K562 (cell line): Measurements from ENCODE around the gene FAM131C. TPM values are rescaled to one million over a fixed set of nuclear protein-coding genes. Genes with fewer than 3 reads are reported as not detected.

Experiments used
- EWSR1 ChIP-seq: fragments of 450-650 bp; IDR thresholded peaks from 2 replicates; pipeline ENCODE4 v1.6.1; 2018; ENCODE audit warnings: borderline replicate concordance, mild to moderate bottlenecking, low read depth, moderate library complexity; ENCODE audit not compliant: partially characterized antibody
- FUS ChIP-seq: fragments of 200-400 bp; formaldehyde crosslinking; optimal IDR thresholded peaks from 2 replicates; pipeline ENCODE3; 2017; ENCODE audit warnings: low read depth, low read length
- HNRNPL ChIP-seq: fragments of 200-400 bp; formaldehyde crosslinking; IDR thresholded peaks from 2 replicates; pipeline ENCODE4 v1.6.1; 2017; ENCODE audit warnings: low read depth, mild to moderate bottlenecking, low read length
- MCM3 ChIP-seq: fragments of 450-650 bp; IDR thresholded peaks from 2 replicates; pipeline ENCODE4 v1.6.1; 2016
- RAD21 ChIP-seq, 2 experiments: fragments of 250-450 bp in 1 of 2; fragments of 450-650 bp in 1 of 2; sonication (Bioruptor Pico) in 1 of 2; formaldehyde crosslinking in 1 of 2; IDR thresholded peaks in 1 of 2; conservative IDR thresholded peaks in 1 of 2; 2 replicates each; pipeline versions ENCODE4 v1.4.0 to v1.8.0; 2020 to 2022; ENCODE audit warnings: mild to moderate bottlenecking in 2 of 2, moderate library complexity in 1 of 2
- RFX7 ChIP-seq: fragments of 250-450 bp; sonication (Bioruptor Pico); IDR thresholded peaks from 2 replicates; pipeline ENCODE4 v1.5.1; 2021; ENCODE audit warnings: mild to moderate bottlenecking
- SAP30 ChIP-seq: fragments of 200-600 bp; sonication (generic); IDR thresholded peaks from 2 replicates; pipeline ENCODE4 v1.6.1; 2012; ENCODE audit warnings: borderline replicate concordance, low read depth, mild to moderate bottlenecking, moderate library complexity, low read length, control low read depth, inconsistent platforms; ENCODE audit not compliant: insufficient read depth, poor library complexity, severe bottlenecking
- TCF3 ChIP-seq: sonication (generic); formaldehyde crosslinking; IDR thresholded peaks from 2 replicates; pipeline ENCODE4 v1.4.0; 2020; ENCODE audit warnings: mild to moderate bottlenecking, missing genetic modification reagents
- ZNF318 ChIP-seq, 2 experiments: fragments of 450-650 bp; IDR thresholded peaks; 2 replicates each; pipeline ENCODE4 v1.6.1; 2016; ENCODE audit warnings: mild to moderate bottlenecking in 2 of 2, borderline replicate concordance in 1 of 2, low read depth in 1 of 2, moderate library complexity in 1 of 2
- polyA plus RNA-seq, 8 experiments: library from polyadenylated mRNA; depleted of rRNA in 4 of 8; stranded (reverse) in 5 of 8; unstranded in 3 of 8; fragments of >200 nt; fragmentation: Nextera tagmentation in 2 of 8; fragmentation: Illumina TruSeq in 1 of 8; extraction: Ambion mirVana in 2 of 8; extraction: Trizol in 1 of 8; gene quantifications; 2 replicates each; pipeline versions ENCODE4 v1.2.1 to v1.2.3, GENCODE V29; 2011 to 2014; ENCODE audit warnings: inconsistent platforms in 1 of 8, missing spikeins in 1 of 8
- total RNA-seq, 7 experiments: library from RNA; depleted of rRNA in 6 of 7; stranded (reverse); fragments of >200 nt in 6 of 7; fragmentation: Illumina TruSeq in 2 of 7; extraction: Trizol in 2 of 7; gene quantifications; 2 replicates each; pipeline versions ENCODE4 v1.2.1 to v1.2.3, GENCODE V29; 2011 to 2021; ENCODE audit warnings: low replicate concordance in 1 of 7
- TF ChIP-seq, protein P1 (sequence below): fragments of 450-650 bp; formaldehyde crosslinking; IDR thresholded peaks from 2 replicates; pipeline ENCODE4 v1.4.0; 2020; ENCODE audit warnings: mild to moderate bottlenecking, moderate library complexity
- TF ChIP-seq, protein P2 (sequence below): fragments of 450-650 bp; IDR thresholded peaks from 2 replicates; pipeline ENCODE4 v1.6.1; 2017; ENCODE audit warnings: antibody characterized with exemption, mild to moderate bottlenecking

FAM131C gene
- total and polyA plus RNA-seq, 9 of the 15 experiments (the other 6 are each of a cell fraction or from before 2014, with no cell fraction given) = 0.10 to 0.29 (median 0.16) TPM; not detected in 6

DNA sequence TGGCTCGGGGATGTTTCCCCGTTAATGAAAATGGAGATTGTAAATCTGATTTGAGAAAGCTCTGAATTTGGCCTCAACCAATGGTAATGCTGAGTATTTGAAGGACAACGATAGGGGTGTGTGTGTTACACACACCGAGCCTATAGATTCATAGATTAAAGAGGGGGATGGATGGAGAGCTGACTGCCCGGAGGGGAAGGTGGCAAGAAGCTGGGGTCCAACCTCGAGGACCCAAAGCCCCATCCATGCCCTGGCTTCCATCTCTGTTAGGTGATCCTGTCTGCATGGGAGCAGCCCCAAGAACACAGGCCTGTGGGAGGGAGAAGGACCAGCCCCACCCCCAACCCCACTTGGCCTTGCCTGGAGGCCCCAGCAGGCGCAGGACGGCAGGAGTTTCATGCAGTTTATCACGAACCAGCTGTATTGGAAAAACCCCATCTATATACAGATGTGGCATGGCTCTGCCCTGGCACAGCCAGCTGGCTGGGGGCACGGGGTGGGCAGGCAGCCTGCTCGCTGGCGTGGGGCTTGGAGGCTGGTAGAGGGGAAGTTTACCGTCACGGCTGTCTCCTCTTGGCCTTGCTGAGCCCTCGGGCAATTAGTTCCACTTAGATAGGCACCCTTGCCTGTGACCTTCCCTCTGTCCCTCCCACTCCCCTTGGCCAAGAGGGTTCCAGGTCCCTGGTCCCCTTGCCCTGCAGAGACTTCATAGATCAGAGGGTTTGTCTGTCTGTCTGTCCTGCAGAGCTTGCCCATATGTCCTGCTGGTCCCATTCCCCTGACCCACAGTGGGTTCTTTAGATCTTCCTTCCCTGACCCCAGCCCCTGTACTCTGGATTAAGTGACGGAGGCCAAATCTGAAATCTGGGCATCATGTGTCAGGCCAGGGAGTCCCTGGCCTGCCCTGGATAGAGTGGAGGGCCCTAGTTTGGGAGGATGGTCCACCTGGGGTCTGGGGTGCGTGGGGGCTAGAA, 58.7 kb downstream of the FAM131C start (continued):
- no peak for TF ChIP-seq SAP30
- TF ChIP-seq HNRNPL = 0 out of 2 replicates have a peak, but pooled peaks have one; percentile 73
- no peak for TF ChIP-seq MCM3
- TF ChIP-seq FUS = no peak
- TF ChIP-seq EWSR1 = no peak
- TF ChIP-seq, protein P1, sequence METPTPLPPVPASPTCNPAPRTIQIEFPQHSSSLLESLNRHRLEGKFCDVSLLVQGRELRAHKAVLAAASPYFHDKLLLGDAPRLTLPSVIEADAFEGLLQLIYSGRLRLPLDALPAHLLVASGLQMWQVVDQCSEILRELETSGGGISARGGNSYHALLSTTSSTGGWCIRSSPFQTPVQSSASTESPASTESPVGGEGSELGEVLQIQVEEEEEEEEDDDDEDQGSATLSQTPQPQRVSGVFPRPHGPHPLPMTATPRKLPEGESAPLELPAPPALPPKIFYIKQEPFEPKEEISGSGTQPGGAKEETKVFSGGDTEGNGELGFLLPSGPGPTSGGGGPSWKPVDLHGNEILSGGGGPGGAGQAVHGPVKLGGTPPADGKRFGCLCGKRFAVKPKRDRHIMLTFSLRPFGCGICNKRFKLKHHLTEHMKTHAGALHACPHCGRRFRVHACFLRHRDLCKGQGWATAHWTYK = no peak
- no peak for TF ChIP-seq RFX7 (CRISPR knock-in tag)
- peak; percentile 9; the same call in 1 of the 2 replicates for TF ChIP-seq TCF3 (CRISPR knock-in tag)
- TF ChIP-seq RAD21 (CRISPR knock-in tag; conservative IDR thresholded peaks at IDR 0.05 in 1 of 2, IDR thresholded peaks at IDR 0.05 in 1 of 2) = no peak
- TF ChIP-seq, protein P2, sequence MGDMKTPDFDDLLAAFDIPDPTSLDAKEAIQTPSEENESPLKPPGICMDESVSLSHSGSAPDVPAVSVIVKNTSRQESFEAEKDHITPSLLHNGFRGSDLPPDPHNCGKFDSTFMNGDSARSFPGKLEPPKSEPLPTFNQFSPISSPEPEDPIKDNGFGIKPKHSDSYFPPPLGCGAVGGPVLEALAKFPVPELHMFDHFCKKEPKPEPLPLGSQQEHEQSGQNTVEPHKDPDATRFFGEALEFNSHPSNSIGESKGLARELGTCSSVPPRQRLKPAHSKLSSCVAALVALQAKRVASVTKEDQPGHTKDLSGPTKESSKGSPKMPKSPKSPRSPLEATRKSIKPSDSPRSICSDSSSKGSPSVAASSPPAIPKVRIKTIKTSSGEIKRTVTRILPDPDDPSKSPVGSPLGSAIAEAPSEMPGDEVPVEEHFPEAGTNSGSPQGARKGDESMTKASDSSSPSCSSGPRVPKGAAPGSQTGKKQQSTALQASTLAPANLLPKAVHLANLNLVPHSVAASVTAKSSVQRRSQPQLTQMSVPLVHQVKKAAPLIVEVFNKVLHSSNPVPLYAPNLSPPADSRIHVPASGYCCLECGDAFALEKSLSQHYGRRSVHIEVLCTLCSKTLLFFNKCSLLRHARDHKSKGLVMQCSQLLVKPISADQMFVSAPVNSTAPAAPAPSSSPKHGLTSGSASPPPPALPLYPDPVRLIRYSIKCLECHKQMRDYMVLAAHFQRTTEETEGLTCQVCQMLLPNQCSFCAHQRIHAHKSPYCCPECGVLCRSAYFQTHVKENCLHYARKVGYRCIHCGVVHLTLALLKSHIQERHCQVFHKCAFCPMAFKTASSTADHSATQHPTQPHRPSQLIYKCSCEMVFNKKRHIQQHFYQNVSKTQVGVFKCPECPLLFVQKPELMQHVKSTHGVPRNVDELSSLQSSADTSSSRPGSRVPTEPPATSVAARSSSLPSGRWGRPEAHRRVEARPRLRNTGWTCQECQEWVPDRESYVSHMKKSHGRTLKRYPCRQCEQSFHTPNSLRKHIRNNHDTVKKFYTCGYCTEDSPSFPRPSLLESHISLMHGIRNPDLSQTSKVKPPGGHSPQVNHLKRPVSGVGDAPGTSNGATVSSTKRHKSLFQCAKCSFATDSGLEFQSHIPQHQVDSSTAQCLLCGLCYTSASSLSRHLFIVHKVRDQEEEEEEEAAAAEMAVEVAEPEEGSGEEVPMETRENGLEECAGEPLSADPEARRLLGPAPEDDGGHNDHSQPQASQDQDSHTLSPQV = peak; percentile 95
- TF ChIP-seq ZNF318 (IDR thresholded peaks at IDR 0.05; ENCODE audit: borderline replicate concordance in 1 of 2, low read depth in 1 of 2) = no peak
